Measurements from ENCODE around the gene SRBD1.

DNA sequence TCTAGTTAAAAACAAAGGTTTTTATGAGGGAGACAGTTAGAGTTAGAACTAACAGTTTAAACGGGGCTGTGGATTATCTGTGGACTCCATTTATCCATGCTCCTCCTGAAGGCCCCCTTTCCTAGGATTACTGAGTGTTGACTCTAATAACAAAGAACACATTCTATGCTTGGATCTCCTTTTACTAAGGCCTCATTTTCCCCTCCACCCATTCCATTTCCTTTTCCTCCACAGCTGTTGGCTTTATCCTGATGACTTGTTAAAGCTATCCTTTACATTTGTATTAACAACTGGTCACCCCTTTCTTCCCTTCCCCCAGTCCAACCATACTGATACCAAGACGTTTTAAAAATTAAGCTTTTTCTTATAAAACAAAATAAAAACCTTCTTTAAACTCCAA lies 220.6 kb downstream of the SRBD1 start:
- TF ChIP-seq POLR2A (IDR thresholded peaks at IDR 0.05; ENCODE audit: low read depth) = no peak
- TF ChIP-seq POLR2AphosphoS5 (IDR thresholded peaks at IDR 0.05) = no peak
- TF ChIP-seq, protein P1, sequence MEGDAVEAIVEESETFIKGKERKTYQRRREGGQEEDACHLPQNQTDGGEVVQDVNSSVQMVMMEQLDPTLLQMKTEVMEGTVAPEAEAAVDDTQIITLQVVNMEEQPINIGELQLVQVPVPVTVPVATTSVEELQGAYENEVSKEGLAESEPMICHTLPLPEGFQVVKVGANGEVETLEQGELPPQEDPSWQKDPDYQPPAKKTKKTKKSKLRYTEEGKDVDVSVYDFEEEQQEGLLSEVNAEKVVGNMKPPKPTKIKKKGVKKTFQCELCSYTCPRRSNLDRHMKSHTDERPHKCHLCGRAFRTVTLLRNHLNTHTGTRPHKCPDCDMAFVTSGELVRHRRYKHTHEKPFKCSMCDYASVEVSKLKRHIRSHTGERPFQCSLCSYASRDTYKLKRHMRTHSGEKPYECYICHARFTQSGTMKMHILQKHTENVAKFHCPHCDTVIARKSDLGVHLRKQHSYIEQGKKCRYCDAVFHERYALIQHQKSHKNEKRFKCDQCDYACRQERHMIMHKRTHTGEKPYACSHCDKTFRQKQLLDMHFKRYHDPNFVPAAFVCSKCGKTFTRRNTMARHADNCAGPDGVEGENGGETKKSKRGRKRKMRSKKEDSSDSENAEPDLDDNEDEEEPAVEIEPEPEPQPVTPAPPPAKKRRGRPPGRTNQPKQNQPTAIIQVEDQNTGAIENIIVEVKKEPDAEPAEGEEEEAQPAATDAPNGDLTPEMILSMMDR (IDR thresholded peaks at IDR 0.05) = no peak

All from esophagus muscularis mucosa (tissue), 3 donors.